ENCODE results near the gene RPP25.

DNA sequence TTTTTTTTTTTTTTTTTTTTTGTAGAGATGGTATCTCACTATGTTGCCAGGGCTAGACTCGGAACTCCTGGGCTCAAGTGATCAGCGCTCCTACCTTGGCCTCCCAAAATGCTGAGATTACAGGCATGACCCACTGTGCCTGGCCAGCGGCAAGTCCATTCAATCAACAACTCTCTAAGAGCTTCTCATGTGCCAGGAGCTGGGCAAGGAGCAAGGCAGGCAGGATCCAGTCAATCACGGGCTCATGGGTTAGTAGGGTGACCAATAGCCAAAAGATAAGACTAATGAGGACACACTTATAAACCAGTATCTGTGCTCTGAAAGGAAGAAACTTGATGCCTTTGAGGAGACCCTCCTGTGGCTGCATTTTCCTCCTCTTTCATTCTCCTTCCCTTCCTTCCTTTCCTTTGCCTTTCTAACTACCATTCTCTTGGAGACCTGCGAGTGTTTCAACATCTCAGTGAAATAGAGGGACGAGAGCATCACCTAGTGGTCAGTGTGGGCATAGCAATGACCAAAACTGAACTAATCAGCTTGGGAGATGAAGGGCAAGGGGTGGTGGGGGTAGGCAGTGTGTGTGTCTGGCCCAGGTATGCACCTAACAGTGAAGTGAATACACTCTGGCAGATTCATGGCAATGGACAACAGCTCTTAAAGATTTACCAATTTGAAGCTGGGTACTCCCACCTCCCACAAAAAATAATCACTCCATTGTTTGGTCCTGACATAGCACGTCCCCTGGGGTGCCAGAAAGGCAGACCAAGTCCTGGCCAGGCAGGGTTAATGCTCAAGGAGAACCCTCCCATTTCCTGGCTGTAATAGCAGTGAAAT lies 6.3 kb downstream of the RPP25 start:
- TF ChIP-seq, protein P1, sequence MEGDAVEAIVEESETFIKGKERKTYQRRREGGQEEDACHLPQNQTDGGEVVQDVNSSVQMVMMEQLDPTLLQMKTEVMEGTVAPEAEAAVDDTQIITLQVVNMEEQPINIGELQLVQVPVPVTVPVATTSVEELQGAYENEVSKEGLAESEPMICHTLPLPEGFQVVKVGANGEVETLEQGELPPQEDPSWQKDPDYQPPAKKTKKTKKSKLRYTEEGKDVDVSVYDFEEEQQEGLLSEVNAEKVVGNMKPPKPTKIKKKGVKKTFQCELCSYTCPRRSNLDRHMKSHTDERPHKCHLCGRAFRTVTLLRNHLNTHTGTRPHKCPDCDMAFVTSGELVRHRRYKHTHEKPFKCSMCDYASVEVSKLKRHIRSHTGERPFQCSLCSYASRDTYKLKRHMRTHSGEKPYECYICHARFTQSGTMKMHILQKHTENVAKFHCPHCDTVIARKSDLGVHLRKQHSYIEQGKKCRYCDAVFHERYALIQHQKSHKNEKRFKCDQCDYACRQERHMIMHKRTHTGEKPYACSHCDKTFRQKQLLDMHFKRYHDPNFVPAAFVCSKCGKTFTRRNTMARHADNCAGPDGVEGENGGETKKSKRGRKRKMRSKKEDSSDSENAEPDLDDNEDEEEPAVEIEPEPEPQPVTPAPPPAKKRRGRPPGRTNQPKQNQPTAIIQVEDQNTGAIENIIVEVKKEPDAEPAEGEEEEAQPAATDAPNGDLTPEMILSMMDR (IDR thresholded peaks at IDR 0.05; ENCODE audit: low read depth, low read length) = peak; percentile 99
- TF ChIP-seq EZH2phosphoT487 (IDR thresholded peaks at IDR 0.05; ENCODE audit: low read depth) = no peak

All from OCI-LY3 (cell line).